Adrenal gland (tissue), 12 donors: ENCODE data around the gene PMP22. TPM values are rescaled to one million over a fixed set of nuclear protein-coding genes. Genes with fewer than 3 reads are reported as not detected.

ENCODE experiments used
- DNase-seq, 7 donors: peaks; one replicate each; pipeline ENCODE4 v3.0.0-alpha.2; 2019 to 2020
- H3K27ac ChIP-seq, 5 donors: fragments of 200-600 bp; sonication (generic) in 4 of 5; 1 replicate in 3 of 5; 2 replicates in 2 of 5; pipeline versions ENCODE4 v1.5.1 to v1.8.0; 2016 to 2020; ENCODE audit warnings: mild to moderate bottlenecking in 1 of 5
- H3K27me3 ChIP-seq: fragments of 200-600 bp; 2 replicates; pipeline ENCODE4 v1.8.0; 2021
- H3K36me3 ChIP-seq, 2 donors: fragments of 200-600 bp; replicated peaks in 1 of 2; 1 replicate in 1 of 2; 2 replicates in 1 of 2; pipeline versions ENCODE4 v1.5.1 to v1.8.0; 2018 to 2022
- H3K4me1 ChIP-seq, 2 donors: fragments of 200-600 bp; replicated peaks in 1 of 2; 1 replicate in 1 of 2; 2 replicates in 1 of 2; pipeline versions ENCODE4 v1.5.1 to v1.8.0; 2018 to 2021
- H3K4me3 ChIP-seq, 4 donors: fragments of 200-600 bp; sonication (generic) in 3 of 4; one replicate each; pipeline ENCODE4 v1.5.1; 2016 to 2018
- H3K9me3 ChIP-seq, 3 donors: fragments of 200-600 bp; sonication (generic) in 1 of 3; replicated peaks in 1 of 3; 1 replicate in 2 of 3; 2 replicates in 1 of 3; pipeline versions ENCODE4 v1.5.1 to v1.8.0; 2016 to 2021
- CTCF ChIP-seq, 6 experiments: fragments of 450-650 bp in 4 of 6; fragments of 200-600 bp in 2 of 6; sonication (generic) in 1 of 6; IDR thresholded peaks; 1 replicate in 5 of 6; 2 replicates in 1 of 6; pipeline versions ENCODE4 v1.5.1 to v1.8.0; 2016 to 2021; ENCODE audit warnings: antibody characterized with exemption in 6 of 6, mild to moderate bottlenecking in 2 of 6, moderate library complexity in 1 of 6
- POLR2A ChIP-seq, 2 donors: fragments of 450-650 bp; IDR thresholded peaks; one replicate each; pipeline ENCODE4 v1.6.1; 2017; ENCODE audit warnings: antibody characterized with exemption in 2 of 2, mild to moderate bottlenecking in 2 of 2, moderate library complexity in 1 of 2
- WGBS, 4 donors: extraction: QIAGEN DNeasy Blood & Tissue Kit in 2 of 4; methylation state at CpG; one replicate each; pipeline versions ENCODE4 v1.1.5 to v1.1.7; 2013 to 2017; 5-methylcytosine and 5-hydroxymethylcytosine counted together
- intact Hi-C, 2 donors: fragments of 100-400 bp; cut with DNase I; formaldehyde crosslinking; loops; one replicate each; pipeline versions ENCODE4 v1.14.1 to v1.15.0; 2022 to 2023
- polyA plus RNA-seq, 3 donors: library from polyadenylated mRNA; stranded (reverse); fragments of 200-250 nt in 2 of 3; fragments of 350-450 nt in 1 of 3; fragmentation: Illumina TruSeq in 1 of 3; extraction: RNeasy Lipid Tissue Mini Kit (QIAGEN cat#74804) in 1 of 3; gene quantifications; one replicate each; pipeline ENCODE4 v1.2.3, GENCODE V29; 2013 to 2014
- total RNA-seq, 9 donors: library from RNA; depleted of rRNA in 4 of 9; stranded (reverse); fragments of >200 nt in 4 of 9; fragments of 120-200 nt in 1 of 9; fragmentation: NEBNext Ultra II Directional in 1 of 9; extraction: Animal tissue kit (Norgen Biotek cat#: 25700) in 1 of 9; gene quantifications; one replicate each; pipeline versions ENCODE4 v1.1.0 to v1.2.4, GENCODE V29; 2013 to 2023
- donor health status: healthy with polysubstance abuse.
- donor health status: Bipolar disorder and iron deficiency.
- donor health status: DM: yes; HTN: yes; CAD: no.
- donor health status: DM: no; HTN: no; CAD: no.
- donor health status: DM: no; HTN: no; CAD: no.
- donor health status: DM: yes; HTN: yes; CAD: no.

Gene PMP22
- total and polyA plus RNA-seq, 12 donors, result 17.1 to 142 (median 71.4) TPM

- no peaks in the 10 kb centered on the region for H3K4me1 ChIP-seq
- H3K4me3 ChIP-seq, result no peak overlapping the region
- 45 to 68% (median 56%) methylated on average over 3 of the region's 3 CpGs for WGBS, 4 donors
- H3K9me3 ChIP-seq, result no peaks in the 10 kb centered on the region
- TF ChIP-seq POLR2A (IDR thresholded peaks at IDR 0.05) (no peak), CTCF (IDR thresholded peaks at IDR 0.05) (no peak)
- no peaks in the 10 kb centered on the region for H3K36me3 ChIP-seq
- intact Hi-C loops, result no loop called here
- H3K27me3 ChIP-seq, result no peaks in the 10 kb centered on the region
- H3K27ac ChIP-seq, result no peak overlapping the region
- no peak for DNase-seq
These were observed 44.1 kb upstream of the PMP22 start for GRCh38 chr17:15309236-15309635.

- Histone ChIP-seq H3K4me1 (no peaks in the 10 kb centered on the region), H3K36me3 (no peaks in the 10 kb centered on the region), H3K9me3 (no peaks in the 10 kb centered on the region), H3K4me3 (no peak overlapping the region), H3K27ac (no peak overlapping the region), H3K27me3 (no peaks in the 10 kb centered on the region)
- DNase-seq, result no peak
- no peak for TF ChIP-seq CTCF (IDR thresholded peaks at IDR 0.05)
- no peak for TF ChIP-seq POLR2A (IDR thresholded peaks at IDR 0.05)
- WGBS, 4 donors, result 83 to 86% (median 83%) methylated on average over 7 of the region's 7 CpGs; no CpG with 5 or more reads in 1 of the 4 donors
- intact Hi-C loops, result no loop called here
These were observed 43.6 kb upstream of the PMP22 start for GRCh38 chr17:15308758-15309157.

DNA sequence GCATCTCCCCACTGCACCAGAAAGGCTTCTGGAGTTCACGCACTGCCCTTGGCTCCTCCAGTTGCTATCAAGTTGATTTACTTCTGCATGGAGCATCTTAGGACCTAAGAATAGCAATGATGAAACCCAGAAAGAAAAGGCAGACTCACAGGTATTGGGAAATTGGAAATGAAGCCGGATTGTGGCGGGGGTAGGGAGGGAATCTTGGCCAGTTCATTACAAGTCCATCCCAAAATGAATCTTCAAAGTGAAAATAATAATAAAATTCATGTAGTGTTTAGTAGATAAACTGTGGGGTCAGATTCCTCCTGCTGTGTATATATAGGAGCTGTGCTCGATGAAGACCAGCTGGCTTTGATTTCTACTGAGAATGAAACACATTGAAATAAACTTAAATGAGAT, 42.6 kb upstream of the PMP22 start:
- TF ChIP-seq CTCF (IDR thresholded peaks at IDR 0.05) (no peak), POLR2A (IDR thresholded peaks at IDR 0.05) (no peak)
- DNase-seq, result no peak
- Histone ChIP-seq H3K27ac (no peak overlapping the region), H3K27me3 (no peaks in the 10 kb centered on the region), H3K4me3 (no peak overlapping the region), H3K4me1 (no peaks in the 10 kb centered on the region), H3K36me3 (no peaks in the 10 kb centered on the region), H3K9me3 (no peaks in the 10 kb centered on the region)
- intact Hi-C loops, result no loop called here
- WGBS, 4 donors, result 54 to 58% (median 54%) methylated on average over 4 of the region's 4 CpGs

- no peak for TF ChIP-seq CTCF (IDR thresholded peaks at IDR 0.05)
- TF ChIP-seq POLR2A (IDR thresholded peaks at IDR 0.05), result no peak
- Histone ChIP-seq H3K36me3 (no peaks in the 10 kb centered on the region), H3K27ac (no peak overlapping the region), H3K4me3 (no peak overlapping the region), H3K4me1 (no peaks in the 10 kb centered on the region), H3K9me3 (no peaks in the 10 kb centered on the region), H3K27me3 (no peaks in the 10 kb centered on the region)
- no peak for DNase-seq
- 78 to 82% (median 79%) methylated on average over 12 to 14 of the region's 14 CpGs for WGBS, 4 donors
- intact Hi-C loops, result no loop called here
These were observed 38.7 kb upstream of the PMP22 start for GRCh38 chr17:15303851-15304250.
